Measurements from ENCODE around the gene HTT-AS.

The HTT-AS gene

DNA sequence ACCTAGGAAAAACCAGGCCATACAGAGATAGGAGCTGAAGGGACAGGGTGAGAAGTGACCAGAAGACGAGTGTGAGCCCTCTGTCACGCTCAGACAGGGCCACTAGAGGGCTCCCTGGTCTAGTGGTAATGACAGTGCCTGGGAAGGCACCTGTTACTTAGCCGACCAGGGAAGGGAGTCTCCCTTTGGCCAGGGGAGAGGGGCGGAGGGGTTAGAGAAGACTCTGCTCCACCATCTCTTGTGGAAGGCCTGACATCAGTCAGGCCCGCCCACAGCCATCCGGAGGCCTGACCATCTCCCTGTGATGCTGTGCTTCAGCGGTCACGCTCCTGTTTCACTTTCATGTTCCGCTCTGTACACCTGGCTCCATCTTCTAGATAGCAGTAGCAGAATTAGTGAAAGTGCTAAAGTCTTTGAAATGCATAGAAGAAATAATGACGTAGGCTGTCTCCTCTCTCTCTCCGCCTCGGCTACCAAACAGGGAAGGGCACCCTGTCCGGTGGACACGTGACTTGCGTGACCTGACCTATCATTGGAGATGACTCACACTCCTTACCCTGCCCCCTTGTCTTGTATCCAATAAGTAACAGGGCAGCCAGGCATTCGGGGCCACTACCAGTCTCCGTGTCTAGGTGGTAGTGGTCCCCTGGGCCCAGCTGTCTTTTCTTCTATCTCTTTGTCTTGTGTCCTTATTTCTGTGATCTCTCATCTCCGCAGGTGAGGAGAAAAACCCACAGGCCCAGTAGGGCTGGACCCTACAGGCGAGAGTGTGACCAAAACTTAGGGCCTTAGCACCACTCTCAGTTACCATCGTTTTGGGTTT lies 26.7 kb downstream of the HTT-AS start:
- peak; percentile 91 to 92 for DNase-seq

DNA sequence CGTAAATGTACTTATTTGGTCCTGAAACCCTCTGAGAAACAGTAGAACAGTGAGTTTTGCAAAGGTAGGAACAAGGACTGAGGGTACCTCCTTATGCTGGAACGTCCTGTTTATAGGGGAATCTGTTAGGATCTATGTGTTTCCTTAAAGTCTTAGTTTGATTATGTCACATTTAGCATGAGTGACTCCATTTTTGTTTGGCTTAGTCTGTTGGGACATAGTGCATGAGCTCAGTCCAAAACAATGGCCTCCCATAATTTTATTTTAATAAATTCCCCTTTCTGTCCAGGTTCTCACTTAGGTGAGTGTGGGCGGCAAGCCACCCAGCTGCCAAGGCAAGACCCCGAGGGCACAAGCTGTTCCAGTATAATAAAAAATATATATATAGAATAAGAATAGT lies 27.7 kb downstream of the HTT-AS start:
- no peak for DNase-seq

GRCh38 chr4:3046162-3046561 lies 28.2 kb downstream of the HTT-AS start:
- DNase-seq, result peak in 1 of 2 donors; percentile 47

DNA sequence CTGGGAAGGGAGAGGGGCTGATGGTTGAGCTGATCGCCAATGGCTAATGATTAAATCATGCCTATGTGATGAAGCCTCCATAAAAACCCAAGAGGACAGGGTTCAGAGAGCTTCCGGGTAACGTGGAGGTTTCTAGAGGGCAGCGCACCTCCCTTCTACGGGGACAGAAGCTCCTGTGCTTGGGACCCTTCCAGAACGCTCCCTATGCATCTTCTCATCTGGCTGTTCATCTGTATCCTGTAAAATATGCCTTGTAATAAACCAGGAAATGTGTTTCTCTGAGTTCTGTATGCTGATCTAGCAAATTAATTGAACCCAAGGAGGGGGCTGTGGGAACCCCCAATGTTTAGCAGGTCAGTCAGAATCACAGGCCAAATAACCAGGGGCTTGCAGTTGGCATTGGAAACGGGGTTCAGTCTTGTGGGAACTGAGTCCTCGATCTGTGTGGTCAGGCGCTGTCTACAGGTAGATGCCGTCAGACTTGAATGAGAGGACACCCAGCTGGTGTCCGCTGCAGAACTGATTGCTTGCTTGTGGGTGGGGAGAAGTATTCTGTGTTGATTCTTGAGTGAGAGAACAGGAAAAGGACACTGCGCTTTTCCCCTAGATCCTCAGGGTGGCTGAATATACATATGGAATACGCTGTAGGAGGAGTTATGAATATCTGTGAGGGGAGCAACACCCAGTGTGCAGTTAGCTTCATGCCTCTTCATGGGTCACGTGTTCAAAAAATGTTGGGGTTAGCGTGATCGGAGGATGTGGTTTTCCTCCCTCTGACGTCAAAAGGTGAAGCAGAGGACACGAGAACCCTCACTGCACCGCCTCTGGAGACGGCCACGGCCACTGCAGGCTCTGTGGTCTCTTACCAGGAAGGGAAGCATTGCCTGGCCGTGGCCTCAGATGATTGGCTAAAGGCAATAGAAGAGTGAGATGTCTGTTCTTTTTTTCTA lies 29.2 kb downstream of the HTT-AS start:
- peak; percentile 89 to 92 for DNase-seq

DNA sequence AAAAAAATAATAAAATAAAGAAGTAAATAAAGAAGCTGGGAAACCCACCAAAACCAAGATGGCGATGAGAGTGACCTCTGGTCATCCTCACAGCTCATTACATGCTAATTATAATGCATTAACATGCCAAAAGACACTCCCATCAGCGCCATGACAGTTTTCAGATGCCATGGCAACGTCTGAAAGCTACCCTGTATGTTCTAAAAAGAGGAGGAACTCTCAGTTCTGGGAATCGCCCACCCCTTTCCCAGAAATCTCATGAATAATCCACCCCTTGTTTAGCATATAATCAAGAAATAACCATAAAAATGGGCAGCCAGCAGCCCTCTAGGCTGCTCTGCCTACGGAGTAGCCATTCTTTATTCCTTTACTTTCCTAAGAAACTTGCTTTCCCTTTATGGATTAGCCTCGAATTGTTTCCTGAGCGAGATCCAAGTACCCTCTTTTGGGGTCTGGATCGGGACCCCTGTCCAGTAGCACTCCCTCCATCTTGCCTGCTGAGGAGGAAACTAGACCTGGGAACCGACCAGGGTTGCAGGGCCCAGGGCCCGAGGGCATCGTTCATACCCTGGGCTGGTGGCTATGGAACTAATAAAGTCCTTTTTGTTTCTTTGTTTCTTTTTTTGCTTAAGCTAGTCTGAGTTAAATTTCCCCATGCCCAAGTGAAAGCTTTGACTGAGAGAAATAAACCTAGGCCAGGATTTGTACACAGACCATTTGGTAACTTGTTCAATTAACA lies 30.9 kb downstream of the HTT-AS start:
- DNase-seq, result peak; percentile 41 to 61

DNA sequence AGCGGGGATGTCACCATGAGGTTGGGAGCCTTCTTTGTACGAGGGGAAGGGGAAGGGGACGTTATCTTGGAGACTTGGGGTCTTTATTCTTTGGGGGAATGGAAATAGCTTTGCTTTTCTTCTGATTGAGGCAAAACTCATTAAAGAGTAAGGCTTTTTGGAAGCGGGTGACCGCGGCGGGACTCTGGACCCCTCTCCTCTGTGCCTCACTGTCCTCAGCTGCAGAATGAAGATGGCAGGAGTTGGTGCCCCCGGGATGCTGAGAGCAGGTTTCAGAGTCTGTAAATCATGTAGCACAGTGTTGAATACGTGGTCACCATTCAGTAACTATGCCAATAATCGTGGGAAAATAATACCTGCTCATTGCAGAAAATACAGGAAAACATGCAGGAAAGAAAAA lies 32.1 kb downstream of the HTT-AS start:
- no peak for DNase-seq

- DNase-seq, result peak; percentile 59 to 64
These were observed 32.9 kb downstream of the HTT-AS start for GRCh38 chr4:3041192-3042142.

GRCh38 chr4:3040452-3041191 lies 33.7 kb downstream of the HTT-AS start:
- DNase-seq, result peak in 1 of 2 donors; percentile 25

GRCh38 chr4:3039706-3040366 lies 34.5 kb downstream of the HTT-AS start:
- no peak for DNase-seq

DNA sequence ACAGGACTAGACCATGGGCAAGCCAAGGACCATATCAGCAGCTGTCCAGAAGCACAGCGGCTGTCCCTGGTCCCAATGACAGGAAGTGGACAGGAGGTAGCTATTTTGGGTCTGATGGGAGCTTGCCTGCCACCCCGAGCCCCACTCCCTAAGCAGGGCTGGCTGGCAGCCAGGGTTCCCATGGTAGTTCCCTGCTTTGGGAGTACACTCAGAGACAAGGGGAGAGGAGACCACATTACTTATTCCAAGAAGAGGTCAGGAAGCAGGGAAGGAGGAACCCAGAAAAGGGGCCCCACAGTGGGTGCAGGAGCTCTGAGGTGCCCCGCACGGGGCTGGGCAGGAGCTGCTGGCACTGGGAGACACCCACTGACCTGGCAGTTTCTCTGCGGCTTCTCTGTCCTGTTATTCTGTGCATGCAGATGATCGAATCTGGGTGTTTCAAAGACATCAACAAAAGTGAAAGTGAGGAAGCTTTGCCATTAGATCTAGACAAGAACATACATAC lies 36.3 kb downstream of the HTT-AS start:
- DNase-seq, result no peak

DNA sequence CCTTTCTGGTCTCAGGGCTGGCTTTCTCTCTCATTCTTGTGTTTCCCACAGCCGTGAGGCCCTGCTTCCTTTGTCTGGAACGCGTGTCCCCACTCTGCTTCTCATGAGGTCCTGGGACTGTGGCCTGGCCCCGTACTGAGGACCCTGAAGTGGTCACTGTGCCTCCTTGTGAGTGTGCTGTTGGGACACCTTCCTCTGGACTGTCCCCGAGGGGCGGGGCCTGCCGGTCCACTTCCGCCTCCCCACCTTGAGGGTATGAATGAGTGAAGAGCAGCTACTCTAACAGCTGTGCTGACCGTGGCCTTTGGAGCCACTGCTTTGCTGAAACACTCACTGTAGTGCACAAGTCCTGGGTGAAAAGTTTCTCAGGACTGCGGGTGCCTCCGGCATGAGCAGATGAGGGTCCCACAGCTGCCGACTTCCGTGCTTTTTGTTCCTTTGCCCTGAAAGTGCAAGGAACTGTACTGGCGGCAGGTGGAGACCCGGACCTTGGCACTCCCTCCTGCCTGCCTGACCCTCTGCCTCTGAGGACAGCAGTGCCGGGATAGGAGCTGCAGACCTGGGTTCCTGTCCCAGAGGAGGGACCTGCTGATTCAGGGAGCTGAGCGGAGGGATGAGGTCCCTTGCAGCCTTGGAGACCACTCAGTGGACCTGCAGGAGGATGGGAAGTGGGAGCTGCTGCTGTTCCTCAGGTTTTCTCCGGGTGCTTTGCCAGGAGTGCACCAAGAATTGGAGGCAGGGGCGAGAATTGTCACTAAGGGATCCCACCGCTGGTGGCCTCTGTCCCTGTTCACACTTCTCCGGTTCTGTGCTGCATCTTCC lies 38.0 kb downstream of the HTT-AS start:
- no peak for DNase-seq

DNA sequence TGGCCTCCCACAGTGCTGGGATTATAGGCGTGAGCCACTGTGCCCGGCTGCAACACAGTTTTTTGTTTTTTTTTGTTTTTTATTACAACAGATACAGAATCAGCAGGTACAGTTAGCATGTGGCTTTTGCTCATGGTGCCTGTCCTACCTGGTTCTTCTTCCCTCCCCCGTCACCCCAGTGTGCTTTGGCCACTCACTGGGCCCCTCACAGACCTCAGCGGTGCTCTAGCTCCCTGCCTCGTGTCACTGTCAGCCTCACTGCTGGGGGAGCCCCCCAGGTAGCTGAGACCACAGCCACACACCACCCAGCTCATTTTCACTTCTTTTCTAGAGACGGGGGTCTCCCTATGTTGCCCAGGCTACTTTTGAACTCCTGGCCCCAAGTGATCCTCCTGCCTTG lies 38.7 kb downstream of the HTT-AS start:
- DNase-seq, result no peak

DNA sequence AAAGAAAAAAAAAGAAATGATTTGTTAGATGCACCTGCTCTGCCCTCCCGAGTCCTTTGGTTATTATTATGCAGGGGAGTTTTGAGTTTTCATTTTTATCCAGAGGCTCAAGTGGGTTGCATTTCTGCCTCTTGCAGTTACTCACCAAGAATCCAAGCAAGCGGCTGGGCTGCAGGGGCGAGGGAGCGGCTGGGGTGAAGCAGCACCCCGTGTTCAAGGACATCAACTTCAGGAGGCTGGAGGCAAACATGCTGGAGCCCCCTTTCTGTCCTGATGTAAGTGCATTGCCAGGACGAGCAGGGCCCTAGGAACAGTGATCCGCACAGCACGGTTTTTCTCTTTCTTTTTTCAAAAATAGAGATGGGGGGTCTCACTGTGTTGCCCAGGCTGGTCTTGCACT lies 39.1 kb downstream of the HTT-AS start:
- DNase-seq, result no peak

GRCh38 chr4:3034231-3034630 lies 40.1 kb downstream of the HTT-AS start:
- DNase-seq, result no peak

GRCh38 chr4:3031357-3032082 lies 42.8 kb downstream of the HTT-AS start:
- DNase-seq, result no peak

- DNase-seq, result no peak
These were observed 43.6 kb downstream of the HTT-AS start for GRCh38 chr4:3030566-3031356.

GRCh38 chr4:3029464-3029863 lies 44.9 kb downstream of the HTT-AS start:
- DNase-seq, result no peak

GRCh38 chr4:3026540-3026939 lies 47.8 kb downstream of the HTT-AS start:
- no peak for DNase-seq
